Right forelimb (tissue), 1 donor: Measurements from ENCODE around the gene SPC24.
"Not testable (repeated sequence)": the region's sequence is repeated elsewhere in the genome, so short reads cannot be mapped to it uniquely, and the experiment has no call there.

Source experiments
- DNase-seq: peaks from one replicate; pipeline ENCODE4 v3.0.0-alpha.2; 2018

Gene SPC24

DNA sequence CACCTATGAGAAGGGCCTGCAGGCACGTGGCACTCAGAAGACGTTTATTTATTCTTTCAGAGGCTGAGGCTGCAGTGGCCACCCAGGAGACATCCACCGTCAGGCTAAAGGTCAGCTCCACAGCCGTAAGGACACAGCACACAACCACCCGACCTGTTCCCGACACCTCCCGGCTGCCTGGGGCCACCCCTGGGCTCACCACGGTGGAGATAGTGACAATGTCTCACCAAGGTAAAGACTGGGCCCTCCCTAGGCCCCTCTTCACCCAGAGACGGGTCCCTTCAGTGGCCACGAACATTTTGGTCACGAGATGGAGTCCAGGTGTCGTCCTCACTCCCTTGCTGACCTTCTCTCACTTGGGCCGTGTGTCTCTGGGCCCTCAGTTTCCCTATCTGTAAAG lies 32.5 kb downstream of the SPC24 start:
- no peak for DNase-seq

- DNase-seq = not testable (repeated sequence)
These were observed 33.6 kb downstream of the SPC24 start for GRCh38 chr19:11121963-11122362.

DNA sequence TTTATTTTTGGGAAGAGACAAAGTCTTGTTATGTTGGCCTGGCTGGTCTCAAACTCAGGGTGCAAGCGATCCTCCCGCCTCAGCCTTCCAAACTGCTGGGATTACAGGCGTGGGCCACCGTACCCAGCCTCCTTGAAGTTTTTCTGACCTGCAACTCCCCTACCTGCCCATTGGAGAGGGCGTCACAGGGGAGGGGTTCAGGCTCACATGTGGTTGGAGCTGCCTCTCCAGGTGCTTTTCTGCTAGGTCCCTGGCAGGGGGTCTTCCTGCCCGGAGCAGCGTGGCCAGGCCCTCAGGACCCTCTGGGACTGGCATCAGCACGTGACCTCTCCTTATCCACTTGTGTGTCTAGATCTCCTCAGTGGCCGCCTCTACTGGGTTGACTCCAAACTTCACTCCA lies 39.1 kb downstream of the SPC24 start:
- DNase-seq = no peak

GRCh38 chr19:11115895-11116446 lies 39.6 kb downstream of the SPC24 start:
- no peak for DNase-seq

DNA sequence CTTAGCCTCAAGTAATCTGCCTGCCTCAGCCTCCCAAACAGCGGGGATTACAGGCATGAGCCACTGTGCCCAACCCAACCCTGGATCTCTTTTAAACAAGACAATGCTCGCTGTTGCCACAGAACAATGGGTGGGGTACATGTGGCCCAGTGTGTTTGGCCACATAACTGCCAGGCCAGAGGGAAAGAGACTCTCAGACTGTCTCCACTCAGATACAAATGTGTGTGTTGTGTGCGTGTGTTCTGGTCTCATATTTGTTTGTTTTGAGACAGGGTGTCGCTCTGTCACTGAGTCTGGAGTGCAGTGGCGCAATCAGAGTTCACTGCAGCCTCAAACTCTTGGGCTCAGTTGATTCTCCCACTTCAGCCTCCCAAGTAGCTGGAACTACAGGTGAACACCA lies 40.5 kb downstream of the SPC24 start:
- DNase-seq = no peak

GRCh38 chr19:11113140-11113708 lies 42.4 kb downstream of the SPC24 start:
- no peak for DNase-seq

- DNase-seq = no peak
These were observed 43.8 kb downstream of the SPC24 start for GRCh38 chr19:11111771-11112144.

- no peak for DNase-seq
These were observed 44.3 kb downstream of the SPC24 start for GRCh38 chr19:11111117-11111770.

DNA sequence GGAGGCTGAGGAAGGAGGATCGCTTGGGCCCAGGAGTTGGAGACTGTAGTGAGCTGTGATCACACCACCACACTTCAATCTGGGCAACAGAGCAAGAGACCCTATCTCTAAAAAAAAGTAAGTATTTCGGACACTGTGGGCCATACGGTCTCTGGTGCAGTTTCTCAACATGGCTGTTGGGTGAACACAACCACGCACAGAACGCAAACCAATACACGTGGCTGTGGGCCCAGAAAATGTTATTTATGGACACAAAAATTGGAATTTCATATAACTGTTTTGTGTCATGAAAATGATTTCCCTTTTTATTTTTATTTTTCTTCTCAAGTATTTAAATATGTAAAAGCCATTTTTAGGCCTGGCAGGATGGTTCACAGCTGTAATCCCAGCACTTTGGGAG lies 46.8 kb downstream of the SPC24 start:
- DNase-seq = no peak

DNA sequence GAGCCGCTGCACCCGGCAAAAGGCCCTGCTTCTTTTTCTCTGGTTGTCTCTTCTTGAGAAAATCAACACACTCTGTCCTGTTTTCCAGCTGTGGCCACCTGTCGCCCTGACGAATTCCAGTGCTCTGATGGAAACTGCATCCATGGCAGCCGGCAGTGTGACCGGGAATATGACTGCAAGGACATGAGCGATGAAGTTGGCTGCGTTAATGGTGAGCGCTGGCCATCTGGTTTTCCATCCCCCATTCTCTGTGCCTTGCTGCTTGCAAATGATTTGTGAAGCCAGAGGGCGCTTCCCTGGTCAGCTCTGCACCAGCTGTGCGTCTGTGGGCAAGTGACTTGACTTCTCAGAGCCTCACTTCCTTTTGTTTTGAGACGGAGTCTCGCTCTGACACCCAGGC lies 49.1 kb downstream of the SPC24 start:
- DNase-seq = peak; percentile 60

DNA sequence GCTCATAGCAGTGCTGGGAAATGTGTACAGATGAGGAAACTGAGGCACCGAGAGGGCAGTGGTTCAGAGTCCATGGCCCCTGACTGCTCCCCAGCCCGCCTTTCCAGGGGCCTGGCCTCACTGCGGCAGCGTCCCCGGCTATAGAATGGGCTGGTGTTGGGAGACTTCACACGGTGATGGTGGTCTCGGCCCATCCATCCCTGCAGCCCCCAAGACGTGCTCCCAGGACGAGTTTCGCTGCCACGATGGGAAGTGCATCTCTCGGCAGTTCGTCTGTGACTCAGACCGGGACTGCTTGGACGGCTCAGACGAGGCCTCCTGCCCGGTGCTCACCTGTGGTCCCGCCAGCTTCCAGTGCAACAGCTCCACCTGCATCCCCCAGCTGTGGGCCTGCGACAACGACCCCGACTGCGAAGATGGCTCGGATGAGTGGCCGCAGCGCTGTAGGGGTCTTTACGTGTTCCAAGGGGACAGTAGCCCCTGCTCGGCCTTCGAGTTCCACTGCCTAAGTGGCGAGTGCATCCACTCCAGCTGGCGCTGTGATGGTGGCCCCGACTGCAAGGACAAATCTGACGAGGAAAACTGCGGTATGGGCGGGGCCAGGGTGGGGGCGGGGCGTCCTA lies 50.5 kb downstream of the SPC24 start:
- no peak for DNase-seq

- not testable (repeated sequence) for DNase-seq
These were observed 51.9 kb downstream of the SPC24 start for GRCh38 chr19:11103667-11104066.

GRCh38 chr19:11102944-11103343 lies 52.6 kb downstream of the SPC24 start:
- DNase-seq = no peak

DNA sequence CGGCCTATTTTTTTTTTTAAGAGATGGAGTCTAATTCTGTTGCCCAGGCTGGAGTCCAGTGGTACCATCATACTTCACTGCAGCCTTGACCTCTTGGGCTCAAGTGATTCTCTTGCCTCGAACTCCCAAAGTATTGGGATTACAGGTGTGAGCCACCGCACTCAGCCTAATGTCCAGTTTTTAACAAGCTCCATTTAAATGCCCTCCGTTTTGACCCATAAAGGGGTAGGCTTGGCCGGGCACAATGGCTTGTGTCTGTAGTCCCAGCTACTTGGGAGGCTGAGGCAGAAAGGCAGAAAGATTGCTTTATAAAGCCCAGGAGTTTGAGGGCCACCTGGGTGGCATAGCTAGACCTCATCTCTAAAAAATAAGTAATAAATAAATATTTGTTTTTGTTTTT lies 54.5 kb downstream of the SPC24 start:
- DNase-seq = no peak

GRCh38 chr19:11100049-11100448 lies 55.5 kb downstream of the SPC24 start:
- DNase-seq = no peak

GRCh38 chr19:11098861-11099260 lies 56.7 kb downstream of the SPC24 start:
- no peak for DNase-seq

DNA sequence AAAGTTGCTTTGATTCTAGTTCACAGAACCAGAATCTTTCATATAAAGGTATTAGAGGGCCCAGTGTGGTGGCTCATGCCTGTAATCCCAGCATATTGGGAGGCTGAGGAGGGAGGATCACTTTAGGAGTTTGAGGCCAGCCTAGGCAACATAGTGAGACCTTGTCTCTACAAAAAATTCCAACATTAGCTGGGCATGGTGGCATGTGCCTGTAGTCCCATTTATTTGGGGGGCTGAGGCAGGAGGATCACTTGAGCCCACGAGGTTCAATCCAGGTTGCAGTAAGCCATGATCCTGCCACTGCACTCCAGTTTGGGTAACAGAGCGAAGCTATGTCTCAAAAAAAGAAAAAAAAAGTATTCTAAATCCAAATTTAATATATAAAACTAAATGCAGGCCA lies 57.3 kb downstream of the SPC24 start:
- DNase-seq = no peak

GRCh38 chr19:11097367-11097766 lies 58.2 kb downstream of the SPC24 start:
- not testable (repeated sequence) for DNase-seq

- peak; percentile 87 for DNase-seq
These were observed 59.3 kb downstream of the SPC24 start for GRCh38 chr19:11096210-11096841.
